Mucosa of descending colon (tissue), 3 donors: ENCODE data around the gene TRMT10A. TPM values are rescaled to one million over a fixed set of nuclear protein-coding genes. Genes with fewer than 3 reads are reported as not detected.

Source experiments
- ATAC-seq: fragments of 200-7000 bp; cut with Tn5 transposase; one replicate; pipeline ENCODE4 v1.9.1; 2020; ENCODE audit warnings: mild to moderate bottlenecking, moderate library complexity
- DNase-seq, 3 donors: peaks; one replicate each; pipeline ENCODE4 v3.0.0-alpha.2; 2020
- H3K36me3 ChIP-seq: fragments of 200-600 bp; one replicate; pipeline ENCODE4 v1.8.0; 2021; ENCODE audit warnings: low read depth, mild to moderate bottlenecking
- H3K4me1 ChIP-seq: fragments of 200-600 bp; one replicate; pipeline ENCODE4 v1.8.0; 2021; ENCODE audit warnings: low read depth, mild to moderate bottlenecking
- H3K4me3 ChIP-seq: fragments of 200-600 bp; one replicate; pipeline ENCODE4 v1.8.0; 2021; ENCODE audit warnings: mild to moderate bottlenecking
- H3K9me3 ChIP-seq: fragments of 200-600 bp; one replicate; pipeline ENCODE4 v1.8.0; 2021; ENCODE audit warnings: mild to moderate bottlenecking
- intact Hi-C, 2 donors: fragments of 100-400 bp; cut with DNase I in 1 of 2; cut with micrococcal nuclease in 1 of 2; formaldehyde crosslinking; loops; one replicate each; pipeline versions ENCODE4 v1.11.0 to v1.11.1; 2022; cut with DNase I, micrococcal nuclease
- total RNA-seq, 3 donors: library from RNA; stranded (reverse); fragmentation: NEBNext Ultra II Directional in 2 of 3; extraction: Animal tissue kit (Norgen Biotek cat#: 25700) in 2 of 3; gene quantifications; one replicate each; pipeline versions ENCODE4 v1.2.1 to v1.2.4, GENCODE V29; 2021 to 2023
- TF ChIP-seq, protein P1 (sequence below): fragments of 200-600 bp; IDR thresholded peaks from one replicate; pipeline ENCODE4 v1.8.0; 2022; ENCODE audit warnings: antibody characterized with exemption, mild to moderate bottlenecking
- donor health status: DM: no; HTN: no; CAD: no; lungs with moderate emphysema.
- donor health status: DM: no; HTN: no; CAD: no.
- donor health status: DM: no; HTN: yes; CAD: no.

TRMT10A gene
- total RNA-seq, 3 donors from 2014 or later, result 4.6 to 9.1 (median 7.7) TPM

- DNase-seq, result no peak
- intact Hi-C loops, result no loop called here
- no peaks in the 10 kb centered on the region for H3K9me3 ChIP-seq
- TF ChIP-seq, protein P1, sequence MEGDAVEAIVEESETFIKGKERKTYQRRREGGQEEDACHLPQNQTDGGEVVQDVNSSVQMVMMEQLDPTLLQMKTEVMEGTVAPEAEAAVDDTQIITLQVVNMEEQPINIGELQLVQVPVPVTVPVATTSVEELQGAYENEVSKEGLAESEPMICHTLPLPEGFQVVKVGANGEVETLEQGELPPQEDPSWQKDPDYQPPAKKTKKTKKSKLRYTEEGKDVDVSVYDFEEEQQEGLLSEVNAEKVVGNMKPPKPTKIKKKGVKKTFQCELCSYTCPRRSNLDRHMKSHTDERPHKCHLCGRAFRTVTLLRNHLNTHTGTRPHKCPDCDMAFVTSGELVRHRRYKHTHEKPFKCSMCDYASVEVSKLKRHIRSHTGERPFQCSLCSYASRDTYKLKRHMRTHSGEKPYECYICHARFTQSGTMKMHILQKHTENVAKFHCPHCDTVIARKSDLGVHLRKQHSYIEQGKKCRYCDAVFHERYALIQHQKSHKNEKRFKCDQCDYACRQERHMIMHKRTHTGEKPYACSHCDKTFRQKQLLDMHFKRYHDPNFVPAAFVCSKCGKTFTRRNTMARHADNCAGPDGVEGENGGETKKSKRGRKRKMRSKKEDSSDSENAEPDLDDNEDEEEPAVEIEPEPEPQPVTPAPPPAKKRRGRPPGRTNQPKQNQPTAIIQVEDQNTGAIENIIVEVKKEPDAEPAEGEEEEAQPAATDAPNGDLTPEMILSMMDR, result no peak
- no peak overlapping the region for H3K4me3 ChIP-seq
- ATAC-seq, result no peak
- no peaks in the 10 kb centered on the region for H3K36me3 ChIP-seq
- no peaks in the 10 kb centered on the region for H3K4me1 ChIP-seq
Observed at GRCh38 chr4:99506781-99507180, 57.1 kb downstream of the TRMT10A start.

DNA sequence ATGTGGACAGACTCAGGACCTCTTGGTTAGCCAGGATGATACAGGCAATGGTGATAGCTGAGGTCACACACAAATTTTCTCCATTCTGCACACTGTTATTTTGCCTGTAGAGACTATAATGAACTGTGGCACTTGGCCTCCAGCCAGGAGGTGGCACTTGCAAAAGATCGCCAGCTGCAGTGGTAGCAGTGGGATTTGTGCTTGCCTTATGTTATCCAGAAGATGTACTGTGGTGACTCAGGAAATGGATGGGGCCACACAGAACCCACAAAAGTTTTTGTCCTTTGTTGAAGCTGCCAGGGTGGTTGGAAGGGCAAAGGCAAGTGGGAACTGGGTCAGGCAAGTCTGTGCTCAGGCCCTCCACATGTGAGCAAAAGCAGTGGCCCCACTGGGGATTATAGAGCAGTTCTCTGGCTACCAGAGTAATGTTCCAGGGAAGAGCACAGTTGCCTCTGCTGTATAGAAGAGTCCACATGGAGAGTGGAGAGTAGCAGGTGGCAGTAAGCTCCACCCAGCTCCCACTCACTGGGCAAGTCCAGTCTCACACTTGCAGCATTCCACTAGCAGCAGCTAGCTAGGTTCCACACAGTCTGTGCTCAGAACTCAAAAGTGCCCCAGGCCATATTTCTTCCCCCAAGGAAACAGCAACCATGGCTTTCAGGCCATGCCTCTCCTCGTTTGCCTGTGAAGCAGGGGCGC, 58.9 kb downstream of the TRMT10A start:
- TF ChIP-seq, protein P1, result no peak
- H3K9me3 ChIP-seq, result no peaks in the 10 kb centered on the region
- ATAC-seq, result no peak
- DNase-seq, result no peak
- no peaks in the 10 kb centered on the region for H3K36me3 ChIP-seq
- intact Hi-C loops, result no loop called here
- no peak overlapping the region for H3K4me3 ChIP-seq
- no peaks in the 10 kb centered on the region for H3K4me1 ChIP-seq

Other genes with a start within 250 kb of the TRMT10A start
- 100 to 1,000 TPM in 2 of 3 donors, 10 to 100 TPM in 1; 43.9 to 447 (median 179) TPM for gene ADH1B, start 242.6 kb downstream of the TRMT10A start, total RNA-seq
- gene ADH1C, start 211.3 kb downstream of the TRMT10A start, total RNA-seq, result 100 to 1,000 TPM; 137 to 502 (median 271) TPM
- gene ADH7, start 128.7 kb downstream of the TRMT10A start, total RNA-seq, result not detected
- gene C4orf17, start 53.0 kb downstream of the TRMT10A start, total RNA-seq, result not detected
- gene MTTP, start 10.8 kb upstream of the TRMT10A start, total RNA-seq, result 1 to 10 TPM in 1 of 3 donors, under 1 TPM in 2; 0.20 to 1.5 (median 0.22) TPM
- gene C4orf54, start 93.8 kb upstream of the TRMT10A start, total RNA-seq, result under 1 TPM in 1 of 3 donors, not detected in 2; 0.02 TPM